HG03575 (cell line): ENCODE results near the gene PRTFDC1.
"Not testable (repeated sequence)": the region's sequence is repeated elsewhere in the genome, so short reads cannot be mapped to it uniquely, and the experiment has no call there.

Source experiments
- ATAC-seq: cut with Tn5 transposase; IDR thresholded peaks from one replicate; pipeline ENCODE4 v1.9.1; 2021; ENCODE audit not compliant: unreplicated experiment, insufficient number of reproducible peaks, low FRiP score; ENCODE audit errors: extremely low read depth

The PRTFDC1 gene

GRCh38 chr10:24858288-24859270 is 93.8 kb downstream of the PRTFDC1 start:
- no peak for ATAC-seq

GRCh38 chr10:24857031-24857725 is 95.2 kb downstream of the PRTFDC1 start:
- ATAC-seq = no peak

- ATAC-seq = no peak
Observed at GRCh38 chr10:24854256-24854655, 98.2 kb downstream of the PRTFDC1 start.

GRCh38 chr10:24853661-24854060 is 98.7 kb downstream of the PRTFDC1 start:
- ATAC-seq = no peak

GRCh38 chr10:24851629-24852028 is 100.8 kb downstream of the PRTFDC1 start:
- no peak for ATAC-seq

GRCh38 chr10:24850727-24851296 is 101.6 kb downstream of the PRTFDC1 start:
- no peak for ATAC-seq

GRCh38 chr10:24849501-24850299 is 102.7 kb downstream of the PRTFDC1 start:
- ATAC-seq = no peak

- no peak for ATAC-seq
Observed at GRCh38 chr10:24849051-24849450, 103.4 kb downstream of the PRTFDC1 start.

- ATAC-seq = no peak
Observed at GRCh38 chr10:24848195-24848594, 104.2 kb downstream of the PRTFDC1 start.

GRCh38 chr10:24847112-24848070 is 105.0 kb downstream of the PRTFDC1 start:
- ATAC-seq = no peak

GRCh38 chr10:24844742-24845141 is 107.7 kb downstream of the PRTFDC1 start:
- no peak for ATAC-seq

GRCh38 chr10:24843256-24843655 is 109.2 kb downstream of the PRTFDC1 start:
- ATAC-seq = no peak

- no peak for ATAC-seq
Observed at GRCh38 chr10:24842856-24843255, 109.5 kb downstream of the PRTFDC1 start.

- no peak for ATAC-seq
Observed at GRCh38 chr10:24841530-24841929, 110.9 kb downstream of the PRTFDC1 start.

GRCh38 chr10:24840784-24841183 is 111.6 kb downstream of the PRTFDC1 start:
- no peak for ATAC-seq

- not testable (repeated sequence) for ATAC-seq
Observed at GRCh38 chr10:24837781-24838180, 114.6 kb downstream of the PRTFDC1 start.

- no peak for ATAC-seq
Observed at GRCh38 chr10:24834869-24835268, 117.5 kb downstream of the PRTFDC1 start.

GRCh38 chr10:24826009-24826408 is 126.4 kb downstream of the PRTFDC1 start:
- ATAC-seq = no peak
